Immature natural killer cell (primary cell): ENCODE measurements around the gene PDLIM7. TPM values are rescaled to one million over a fixed set of nuclear protein-coding genes. Genes with fewer than 3 reads are reported as not detected.

Experiments used
- DNase-seq, 3 donors: peaks; one replicate each; pipeline ENCODE4 v3.0.0; 2022; ENCODE audit warnings: mixed read lengths in 1 of 3
- H3K27ac Mint-ChIP-seq, 6 donors: one replicate each; pipeline ENCODE4 v1.8.0; 2020; ENCODE audit warnings: mixed read lengths in 6 of 6, mild to moderate bottlenecking in 5 of 6, inconsistent platforms in 4 of 6, moderate library complexity in 3 of 6
- H3K27me3 Mint-ChIP-seq, 3 donors: one replicate each; pipeline ENCODE4 v1.8.0; 2020 to 2021; ENCODE audit warnings: low read depth in 3 of 3, mild to moderate bottlenecking in 3 of 3, mixed read lengths in 3 of 3, moderate library complexity in 3 of 3, inconsistent platforms in 1 of 3
- H3K36me3 Mint-ChIP-seq, 3 donors: one replicate each; pipeline ENCODE4 v1.8.0; 2020; ENCODE audit warnings: mixed read lengths in 3 of 3, inconsistent platforms in 2 of 3, mild to moderate bottlenecking in 2 of 3
- H3K4me1 Mint-ChIP-seq, 2 donors: one replicate each; pipeline ENCODE4 v1.8.0; 2020; ENCODE audit warnings: inconsistent platforms in 2 of 2, mild to moderate bottlenecking in 2 of 2, mixed read lengths in 2 of 2, moderate library complexity in 1 of 2
- H3K4me3 Mint-ChIP-seq, 5 donors: one replicate each; pipeline ENCODE4 v1.8.0; 2020; ENCODE audit warnings: mild to moderate bottlenecking in 5 of 5, mixed read lengths in 5 of 5, inconsistent platforms in 3 of 5, moderate library complexity in 3 of 5
- H3K9me3 Mint-ChIP-seq, 6 donors: one replicate each; pipeline ENCODE4 v1.8.0; 2020; ENCODE audit warnings: mild to moderate bottlenecking in 6 of 6, mixed read lengths in 6 of 6, inconsistent platforms in 4 of 6, moderate library complexity in 3 of 6
- polyA plus RNA-seq, 3 donors: library from polyadenylated mRNA; unstranded; fragments of 300-500 nt; fragmentation: Illumina TruSeq; gene quantifications; one replicate each; pipeline ENCODE4 v1.2.3, GENCODE V29; 2021

The PDLIM7 gene
- polyA plus RNA-seq, 3 donors from 2014 or later: 1.1 to 3.3 (median 2.3) TPM

- no peak for DNase-seq
- Mint-ChIP-seq H3K9me3 (no peaks in the 10 kb centered on the region), H3K4me3 (peak overlapping the region; percentile 67 to 76 (median 71)), H3K36me3 (no peaks in the 10 kb centered on the region), H3K27me3 (peaks cover 9 to 33% (median 23%) of the 10 kb centered on the region in 3 donors), H3K27ac (peak overlapping the region; percentile 57 to 90 (median 84)), H3K4me1 (peaks cover 17 to 28% of the 10 kb centered on the region in 2 donors)
These were observed 43.5 kb downstream of the PDLIM7 start for GRCh38 chr5:177453852-177454396.

- peak overlapping the region in 3 of 5 donors; percentile 10 to 52 (median 27) for H3K4me3 Mint-ChIP-seq
- peaks cover 16 to 39% (median 26%) of the 10 kb centered on the region in 3 donors for H3K27me3 Mint-ChIP-seq
- peaks cover 24 to 37% of the 10 kb centered on the region in 2 donors for H3K4me1 Mint-ChIP-seq
- H3K9me3 Mint-ChIP-seq: no peaks in the 10 kb centered on the region
- DNase-seq: no peak
- no peaks in the 10 kb centered on the region for H3K36me3 Mint-ChIP-seq
- H3K27ac Mint-ChIP-seq: peak overlapping the region in 3 of 6 donors; percentile 3 to 88 (median 36)
These were observed 44.4 kb downstream of the PDLIM7 start for GRCh38 chr5:177452688-177453638.

GRCh38 chr5:177450667-177451424 is 46.6 kb downstream of the PDLIM7 start:
- Mint-ChIP-seq H3K9me3 (no peaks in the 10 kb centered on the region), H3K27ac (peak overlapping the region in 1 of 6 donors; percentile 28), H3K4me1 (peaks cover 27 to 38% of the 10 kb centered on the region in 2 donors), H3K27me3 (peaks cover 23 to 38% (median 31%) of the 10 kb centered on the region in 3 donors), H3K36me3 (no peaks in the 10 kb centered on the region), H3K4me3 (no peak overlapping the region)
- no peak for DNase-seq

- Mint-ChIP-seq H3K9me3 (no peaks in the 10 kb centered on the region), H3K4me3 (peak overlapping the region in 1 of 5 donors; percentile 9), H3K4me1 (peaks cover 40 to 52% of the 10 kb centered on the region in 2 donors), H3K27ac (peak overlapping the region in 1 of 6 donors; percentile 70), H3K27me3 (peaks cover 25 to 44% (median 36%) of the 10 kb centered on the region in 3 donors), H3K36me3 (no peaks in the 10 kb centered on the region)
- no peak for DNase-seq
These were observed 48.0 kb downstream of the PDLIM7 start for GRCh38 chr5:177449140-177450061.

GRCh38 chr5:177448244-177448950 is 49.0 kb downstream of the PDLIM7 start:
- Mint-ChIP-seq H3K9me3 (no peaks in the 10 kb centered on the region), H3K4me1 (peaks cover 42 to 47% of the 10 kb centered on the region in 2 donors), H3K27me3 (peaks cover 21 to 36% (median 26%) of the 10 kb centered on the region in 3 donors), H3K27ac (peak overlapping the region in 4 of 6 donors; percentile 23 to 89 (median 66)), H3K4me3 (peak overlapping the region; percentile 41 to 86 (median 63)), H3K36me3 (no peaks in the 10 kb centered on the region)
- DNase-seq: no peak

- H3K4me1 Mint-ChIP-seq: peaks cover 39 to 40% of the 10 kb centered on the region in 2 donors
- peak overlapping the region; percentile 48 to 86 (median 63) for H3K4me3 Mint-ChIP-seq
- peak in 2 of 3 donors; percentile 32 to 33 for DNase-seq
These were observed 49.7 kb downstream of the PDLIM7 start for GRCh38 chr5:177447611-177448243.

GRCh38 chr5:177447066-177447610 is 50.3 kb downstream of the PDLIM7 start:
- Mint-ChIP-seq H3K9me3 (no peaks in the 10 kb centered on the region), H3K4me3 (peak overlapping the region in 3 of 5 donors; percentile 42 to 57 (median 48)), H3K27me3 (peaks cover 19 to 28% (median 19%) of the 10 kb centered on the region in 3 donors), H3K36me3 (peaks cover 0 to 5% (median 0%) of the 10 kb centered on the region in 3 donors), H3K4me1 (peaks cover 39 to 42% of the 10 kb centered on the region in 2 donors), H3K27ac (peak overlapping the region in 1 of 6 donors; percentile 82)
- DNase-seq: peak; percentile 73 to 81 (median 79)

More at GRCh38 chr5:177447611-177448243, 49.7 kb downstream of the PDLIM7 start:
- Mint-ChIP-seq H3K27me3 (peaks cover 21 to 30% (median 21%) of the 10 kb centered on the region in 3 donors), H3K27ac (peak overlapping the region in 4 of 6 donors; percentile 36 to 82 (median 62)), H3K9me3 (no peaks in the 10 kb centered on the region), H3K36me3 (no peaks in the 10 kb centered on the region)

GRCh38 chr5:177446200-177447065 is 51.0 kb downstream of the PDLIM7 start, which contains the start of gene PRR7:
Gene PRR7, plus strand, starts transcription at chr5:177446814. Its CDS starts 8,254 bp downstream, at chr5:177455068.
- Mint-ChIP-seq H3K4me3 (peak within 1 kb of the TSS; percentile 75 to 88 (median 85)), H3K27ac (peak within 1 kb of the TSS; percentile 84 to 97 (median 91)), H3K9me3 (no peaks in the 10 kb centered on the region), H3K27me3 (peaks cover 14 to 25% (median 16%) of the 10 kb centered on the region in 3 donors), H3K36me3 (peaks cover 0 to 5% (median 0%) of the 10 kb centered on the region in 3 donors), H3K4me1 (peaks cover 35 to 42% of the 10 kb centered on the region in 2 donors)
- DNase-seq: peak; percentile 82 to 86 (median 85)

GRCh38 chr5:177445917-177446199 is 51.5 kb downstream of the PDLIM7 start:
- no peak for DNase-seq
- peak overlapping the region; percentile 84 to 97 (median 91) for H3K27ac Mint-ChIP-seq
- peaks cover 0 to 5% (median 0%) of the 10 kb centered on the region in 3 donors for H3K36me3 Mint-ChIP-seq
- peaks cover 35 to 42% of the 10 kb centered on the region in 2 donors for H3K4me1 Mint-ChIP-seq
- peaks cover 14 to 23% (median 16%) of the 10 kb centered on the region in 3 donors for H3K27me3 Mint-ChIP-seq
- peak overlapping the region; percentile 75 to 88 (median 85) for H3K4me3 Mint-ChIP-seq
- H3K9me3 Mint-ChIP-seq: no peaks in the 10 kb centered on the region

- Mint-ChIP-seq H3K27me3 (peaks cover 14 to 23% (median 16%) of the 10 kb centered on the region in 3 donors), H3K27ac (peak overlapping the region; percentile 84 to 97 (median 91)), H3K4me3 (peak overlapping the region; percentile 75 to 88 (median 85)), H3K36me3 (peaks cover 0 to 8% (median 0%) of the 10 kb centered on the region in 3 donors), H3K4me1 (peaks cover 36 to 42% of the 10 kb centered on the region in 2 donors), H3K9me3 (no peaks in the 10 kb centered on the region)
- DNase-seq: no peak
These were observed 52.1 kb downstream of the PDLIM7 start for GRCh38 chr5:177445052-177445916.
